GM19035 (cell line): ENCODE results near the gene USP43.
"Not testable (repeated sequence)": the region's sequence is repeated elsewhere in the genome, so short reads cannot be mapped to it uniquely, and the experiment has no call there.

Source experiments
- ATAC-seq: cut with Tn5 transposase; IDR thresholded peaks from one replicate; pipeline ENCODE4 v1.9.1; 2021; ENCODE audit not compliant: unreplicated experiment

Gene USP43, protein sequence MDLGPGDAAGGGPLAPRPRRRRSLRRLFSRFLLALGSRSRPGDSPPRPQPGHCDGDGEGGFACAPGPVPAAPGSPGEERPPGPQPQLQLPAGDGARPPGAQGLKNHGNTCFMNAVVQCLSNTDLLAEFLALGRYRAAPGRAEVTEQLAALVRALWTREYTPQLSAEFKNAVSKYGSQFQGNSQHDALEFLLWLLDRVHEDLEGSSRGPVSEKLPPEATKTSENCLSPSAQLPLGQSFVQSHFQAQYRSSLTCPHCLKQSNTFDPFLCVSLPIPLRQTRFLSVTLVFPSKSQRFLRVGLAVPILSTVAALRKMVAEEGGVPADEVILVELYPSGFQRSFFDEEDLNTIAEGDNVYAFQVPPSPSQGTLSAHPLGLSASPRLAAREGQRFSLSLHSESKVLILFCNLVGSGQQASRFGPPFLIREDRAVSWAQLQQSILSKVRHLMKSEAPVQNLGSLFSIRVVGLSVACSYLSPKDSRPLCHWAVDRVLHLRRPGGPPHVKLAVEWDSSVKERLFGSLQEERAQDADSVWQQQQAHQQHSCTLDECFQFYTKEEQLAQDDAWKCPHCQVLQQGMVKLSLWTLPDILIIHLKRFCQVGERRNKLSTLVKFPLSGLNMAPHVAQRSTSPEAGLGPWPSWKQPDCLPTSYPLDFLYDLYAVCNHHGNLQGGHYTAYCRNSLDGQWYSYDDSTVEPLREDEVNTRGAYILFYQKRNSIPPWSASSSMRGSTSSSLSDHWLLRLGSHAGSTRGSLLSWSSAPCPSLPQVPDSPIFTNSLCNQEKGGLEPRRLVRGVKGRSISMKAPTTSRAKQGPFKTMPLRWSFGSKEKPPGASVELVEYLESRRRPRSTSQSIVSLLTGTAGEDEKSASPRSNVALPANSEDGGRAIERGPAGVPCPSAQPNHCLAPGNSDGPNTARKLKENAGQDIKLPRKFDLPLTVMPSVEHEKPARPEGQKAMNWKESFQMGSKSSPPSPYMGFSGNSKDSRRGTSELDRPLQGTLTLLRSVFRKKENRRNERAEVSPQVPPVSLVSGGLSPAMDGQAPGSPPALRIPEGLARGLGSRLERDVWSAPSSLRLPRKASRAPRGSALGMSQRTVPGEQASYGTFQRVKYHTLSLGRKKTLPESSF

DNA sequence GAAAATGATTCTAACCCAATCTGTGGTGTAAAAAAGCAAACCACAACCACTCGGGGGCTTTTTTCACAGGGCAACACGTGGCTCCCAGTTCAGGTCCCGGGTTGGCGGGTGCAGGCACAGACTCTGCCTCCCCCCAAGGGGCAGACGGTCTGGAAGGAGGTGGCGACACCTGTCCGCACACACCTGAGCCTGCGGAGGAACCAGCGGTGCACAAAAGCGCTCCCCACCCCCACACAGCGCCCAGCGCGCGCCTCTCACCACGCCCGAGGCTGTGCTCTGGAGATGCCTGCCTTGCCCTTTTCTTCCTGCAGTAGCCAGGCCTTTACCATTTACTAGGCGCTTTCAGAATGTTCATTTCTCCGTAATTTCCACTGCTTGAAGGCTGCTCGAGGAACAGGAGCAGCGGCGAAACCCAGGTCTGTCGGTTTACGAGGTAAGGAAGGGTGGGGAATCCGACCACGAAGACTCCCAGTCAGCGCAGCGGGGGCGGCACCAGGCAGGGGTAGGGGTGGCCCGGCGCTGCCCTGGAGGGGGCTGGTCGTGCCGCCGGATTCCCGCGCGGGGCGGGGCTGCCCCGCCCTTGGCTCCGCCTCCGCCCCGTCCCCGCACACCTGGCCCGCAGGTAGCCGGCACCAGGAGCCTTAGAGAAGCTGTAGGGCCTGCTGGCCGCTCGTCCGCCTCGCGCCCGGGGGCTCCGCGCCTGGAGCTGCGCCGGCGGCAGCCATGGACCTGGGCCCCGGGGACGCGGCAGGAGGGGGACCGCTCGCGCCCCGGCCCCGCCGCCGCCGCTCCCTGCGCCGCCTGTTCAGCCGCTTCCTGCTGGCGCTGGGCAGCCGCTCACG is at the start of gene USP43:
Gene USP43 (plus strand): TSS at position 608 of the 842 bp plus-strand sequence. CDS start 116 bp downstream, at position 724.
- no peak for ATAC-seq

DNA sequence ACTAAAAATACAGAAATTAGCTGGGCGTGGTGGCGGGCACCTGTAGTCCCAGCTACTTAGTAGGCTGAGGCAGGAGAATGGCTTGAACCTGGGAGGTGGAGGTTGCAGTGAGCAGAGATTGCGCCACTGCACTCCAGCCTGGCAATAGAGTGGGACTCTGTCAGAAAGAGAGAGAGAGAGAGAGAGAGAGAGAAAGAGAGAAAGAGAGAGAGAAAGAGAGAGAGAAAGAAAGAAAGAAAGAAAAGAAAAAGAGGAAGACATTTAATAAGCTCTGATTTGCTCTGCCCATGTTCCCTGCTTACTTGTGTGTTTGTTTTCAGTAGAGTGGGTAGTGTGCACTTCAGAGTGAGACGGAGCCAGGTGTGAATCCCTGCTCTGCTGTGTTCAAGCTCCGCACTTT is 47.7 kb upstream of the USP43 start:
- not testable (repeated sequence) for ATAC-seq

DNA sequence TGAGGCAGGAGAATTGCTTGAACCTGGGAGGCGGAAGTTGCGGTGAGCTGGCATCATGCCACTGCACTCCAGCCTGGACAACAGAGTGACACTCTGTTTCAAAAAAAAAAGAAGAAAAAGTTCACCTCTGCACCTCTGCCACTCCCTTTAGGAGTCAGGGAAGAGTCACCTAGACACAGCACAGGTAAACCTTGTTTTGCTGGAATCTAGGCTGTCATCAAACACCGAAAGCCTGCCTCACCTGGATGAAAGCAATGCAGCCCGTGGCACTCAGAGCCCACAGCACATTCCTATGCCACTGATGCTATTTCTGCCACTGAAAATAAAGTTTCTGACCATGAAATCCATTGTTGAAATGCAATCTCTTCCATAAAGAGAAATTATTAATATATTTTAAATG is 46.7 kb upstream of the USP43 start:
- ATAC-seq, result no peak

DNA sequence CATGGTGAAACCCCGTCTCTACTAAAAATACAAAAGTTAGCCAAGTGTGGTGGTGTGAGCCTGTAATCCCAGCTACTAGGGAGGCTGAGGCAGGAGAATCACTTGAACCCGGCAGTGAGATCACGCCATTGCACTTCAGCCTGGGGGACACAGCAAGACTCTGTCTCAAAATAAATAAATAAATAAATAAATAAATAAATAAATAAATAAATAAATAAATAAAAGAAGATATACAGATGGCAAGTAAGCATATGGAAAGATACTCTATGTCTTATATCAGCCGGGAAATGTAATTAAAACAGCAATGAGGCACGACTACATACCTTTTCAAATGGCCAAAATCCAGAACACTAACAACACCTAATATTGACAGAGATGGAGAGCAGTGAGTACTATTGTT is 40.7 kb upstream of the USP43 start:
- ATAC-seq, result not testable (repeated sequence)

DNA sequence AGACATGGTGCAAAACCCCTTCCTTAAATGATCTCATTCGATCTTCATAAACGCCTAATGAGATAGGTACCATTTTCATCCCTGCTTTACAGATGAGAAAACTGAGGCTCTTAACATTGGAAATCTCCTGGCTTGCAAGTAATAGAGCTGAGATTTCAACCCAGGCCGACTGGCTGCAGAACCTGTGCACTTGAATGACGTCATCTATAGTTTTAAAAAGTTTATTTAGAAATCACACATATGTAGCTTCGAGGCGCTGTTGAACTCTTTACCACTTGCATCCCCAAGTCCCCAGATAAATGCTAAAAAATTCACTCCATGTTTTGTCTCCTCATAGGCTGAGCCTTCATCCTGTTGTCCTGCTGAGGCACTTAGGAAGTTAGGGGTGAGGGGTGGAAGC is 38.9 kb upstream of the USP43 start:
- ATAC-seq, result no peak

DNA sequence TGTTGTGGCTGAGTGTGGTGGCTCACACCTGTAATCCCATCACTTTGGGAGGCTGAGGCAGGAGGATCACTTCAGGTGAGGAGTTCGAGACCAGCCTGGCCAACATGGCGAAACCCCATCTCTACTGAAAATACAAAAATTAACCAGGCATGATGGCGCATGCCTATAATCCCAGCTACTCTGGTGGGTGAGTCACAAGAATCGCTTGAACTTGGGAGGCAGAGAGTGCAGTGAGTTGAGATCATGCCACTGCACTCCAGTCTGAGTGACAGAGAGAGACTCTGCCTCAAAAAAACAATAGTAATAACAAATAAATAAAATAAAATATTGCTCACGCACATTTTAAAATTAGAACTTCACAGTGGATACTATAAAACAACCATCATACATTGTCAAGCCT is 38.3 kb upstream of the USP43 start:
- ATAC-seq, result not testable (repeated sequence)

DNA sequence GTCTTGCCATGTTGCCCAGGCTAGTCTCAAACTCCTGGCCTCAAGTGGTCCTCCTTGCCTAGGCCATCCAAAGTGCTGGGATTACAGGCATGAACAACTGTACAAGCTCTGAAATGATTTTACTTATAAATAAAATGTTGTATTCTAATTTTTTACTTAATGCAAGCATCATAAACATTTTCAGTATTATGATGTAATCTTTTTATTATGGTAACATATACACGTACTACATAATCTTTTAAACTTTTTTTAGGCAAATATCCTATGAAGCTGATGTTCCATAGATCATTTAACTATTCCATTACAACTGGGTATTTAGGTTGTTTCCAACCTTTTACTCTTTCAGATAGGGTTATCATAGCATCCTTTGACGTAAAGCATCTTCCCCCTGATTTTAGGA is 33.8 kb upstream of the USP43 start:
- ATAC-seq, result no peak

DNA sequence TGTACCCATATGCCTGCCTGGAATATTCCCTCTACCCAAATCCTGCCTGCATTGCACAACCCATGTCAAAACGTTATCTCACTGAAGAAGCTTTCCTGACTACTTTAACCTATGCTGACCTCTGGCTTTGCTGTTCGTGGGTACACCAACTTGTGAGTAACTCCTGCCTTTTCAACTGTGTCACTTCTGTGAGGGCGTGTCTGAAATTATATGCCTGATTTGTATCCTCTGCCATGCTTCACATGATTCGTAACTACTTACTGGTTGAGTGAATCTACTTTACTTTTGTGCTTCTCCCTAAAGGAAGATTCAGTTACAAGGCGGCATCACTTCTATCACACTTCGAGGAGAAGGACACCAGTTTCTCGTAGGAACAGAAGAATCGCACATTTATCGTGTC is 33.3 kb upstream of the USP43 start:
- ATAC-seq, result no peak

DNA sequence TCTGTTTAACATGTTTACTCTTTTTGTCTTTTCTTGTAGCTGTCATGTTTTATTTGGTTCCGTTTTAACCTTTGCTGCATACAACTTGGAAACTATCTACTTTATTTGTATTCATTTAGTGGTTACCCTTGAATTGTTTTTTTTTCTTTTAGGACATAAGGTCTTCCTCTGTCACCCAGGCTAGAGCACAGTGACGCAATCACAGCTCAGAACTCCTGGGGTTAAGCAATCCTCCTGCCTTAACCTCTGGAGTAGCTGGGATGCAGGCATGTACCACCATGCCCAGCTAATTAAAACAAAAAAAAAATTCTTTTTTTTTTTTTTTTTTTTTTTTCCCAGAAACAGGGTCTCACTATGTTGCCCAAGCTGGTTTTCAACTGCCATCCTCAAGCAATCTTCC is 29.8 kb upstream of the USP43 start:
- no peak for ATAC-seq

DNA sequence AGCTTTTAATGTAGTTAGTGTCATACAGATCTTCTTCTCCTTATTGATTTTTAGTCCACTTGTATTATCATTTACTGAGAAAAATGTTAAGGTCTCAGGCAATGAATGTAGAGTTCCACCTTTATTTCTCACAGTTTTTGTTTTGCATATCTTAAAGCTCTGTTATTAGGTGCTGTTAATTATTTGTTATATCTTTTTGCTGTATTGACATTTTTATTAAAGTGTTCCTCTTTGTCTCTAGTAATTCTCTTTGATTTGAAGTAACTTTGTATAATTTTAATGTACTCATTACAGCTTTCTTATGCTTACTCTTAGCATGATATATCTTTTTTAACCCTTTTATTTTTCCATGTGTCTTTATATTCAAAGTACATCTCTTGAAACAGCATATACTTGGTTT is 22.4 kb upstream of the USP43 start:
- no peak for ATAC-seq

DNA sequence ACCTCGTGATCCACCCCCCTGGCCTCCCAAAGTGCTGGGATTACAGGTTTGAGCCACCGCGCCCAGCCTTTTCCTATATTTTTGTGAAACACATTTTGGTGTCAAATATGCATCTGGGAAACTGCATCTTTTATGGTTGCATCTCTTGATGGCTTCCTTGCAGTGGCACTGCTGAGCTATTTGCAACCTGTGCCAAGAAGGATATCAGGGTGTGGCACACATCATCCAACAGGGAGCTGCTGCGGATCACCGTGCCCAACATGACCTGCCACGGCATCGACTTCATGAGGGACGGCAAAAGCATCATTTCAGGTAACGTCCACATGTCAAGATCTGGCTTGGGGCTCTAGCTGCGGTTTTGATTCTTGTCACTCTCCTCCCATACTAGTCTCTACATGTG is 16.8 kb upstream of the USP43 start:
- no peak for ATAC-seq

DNA sequence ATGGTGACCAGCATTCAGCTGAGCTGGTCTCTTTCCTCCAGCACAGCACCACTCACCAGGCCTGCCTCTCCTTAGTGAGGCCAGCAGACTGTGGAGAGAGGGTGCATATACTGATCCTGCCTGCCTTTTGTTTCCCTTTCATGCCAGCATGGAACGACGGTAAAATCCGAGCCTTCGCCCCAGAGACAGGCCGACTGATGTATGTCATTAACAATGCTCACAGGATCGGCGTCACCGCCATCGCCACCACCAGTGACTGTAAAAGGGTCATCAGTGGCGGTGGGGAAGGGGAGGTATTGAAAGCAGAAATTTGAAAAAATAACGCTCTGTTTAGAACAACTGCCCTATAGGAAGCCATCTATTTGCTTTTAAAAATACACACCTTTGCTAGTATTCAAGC is 12.6 kb upstream of the USP43 start:
- no peak for ATAC-seq

DNA sequence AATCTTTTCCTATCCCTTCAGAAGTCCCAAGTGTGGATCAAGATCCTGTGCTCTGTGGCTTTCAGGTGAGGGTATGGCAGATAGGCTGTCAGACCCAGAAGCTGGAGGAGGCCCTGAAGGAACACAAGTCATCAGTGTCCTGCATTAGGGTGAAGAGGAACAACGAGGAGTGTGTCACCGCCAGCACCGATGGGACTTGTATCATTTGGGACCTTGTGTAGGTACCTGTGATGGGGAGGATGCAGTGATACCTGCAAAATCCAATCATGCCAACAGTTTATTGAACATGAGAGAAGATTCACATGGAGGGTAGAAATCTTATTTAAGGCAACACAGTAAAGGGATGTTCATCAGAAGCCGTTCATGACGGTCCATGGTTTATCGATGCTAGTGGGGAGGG is 10.0 kb upstream of the USP43 start:
- no peak for ATAC-seq

DNA sequence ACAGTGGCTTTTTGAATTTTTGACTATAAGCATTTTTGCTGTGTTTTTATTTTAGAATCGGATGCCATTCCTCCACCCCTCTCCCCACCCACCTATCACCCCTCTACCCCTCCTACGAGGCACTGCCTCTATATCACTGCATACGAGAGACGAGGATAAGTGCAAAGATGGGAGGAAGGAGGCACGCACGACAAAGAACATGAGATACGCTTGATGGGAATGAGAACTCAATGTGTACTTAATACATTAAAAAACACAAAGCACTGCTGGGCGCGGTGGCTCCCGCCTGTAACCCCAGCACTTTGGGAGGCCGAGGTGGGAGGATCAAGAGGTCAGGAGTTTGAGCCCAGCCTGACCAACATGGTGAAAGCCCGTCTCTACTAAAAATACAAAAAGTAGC is 8.8 kb upstream of the USP43 start:
- no peak for ATAC-seq

DNA sequence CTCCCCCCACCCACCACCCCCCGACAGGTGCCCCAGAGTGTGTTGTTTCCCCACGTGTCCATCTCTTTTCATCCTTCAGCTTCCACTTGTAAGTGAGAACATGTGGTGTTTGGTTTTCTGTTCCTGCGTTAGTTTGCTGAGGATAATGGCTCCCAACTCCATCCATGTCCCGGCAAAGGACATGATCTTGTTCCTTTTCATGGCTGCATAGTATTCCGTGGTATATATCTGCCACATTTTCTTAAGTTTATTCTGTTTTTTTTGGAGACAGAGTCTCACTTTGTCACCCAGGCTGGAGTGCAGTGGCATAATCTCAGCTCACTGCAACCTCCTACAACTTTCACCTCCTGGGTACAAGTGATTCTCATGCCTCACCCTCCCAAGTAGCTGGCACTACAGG is 4.9 kb upstream of the USP43 start:
- ATAC-seq, result not testable (repeated sequence)

DNA sequence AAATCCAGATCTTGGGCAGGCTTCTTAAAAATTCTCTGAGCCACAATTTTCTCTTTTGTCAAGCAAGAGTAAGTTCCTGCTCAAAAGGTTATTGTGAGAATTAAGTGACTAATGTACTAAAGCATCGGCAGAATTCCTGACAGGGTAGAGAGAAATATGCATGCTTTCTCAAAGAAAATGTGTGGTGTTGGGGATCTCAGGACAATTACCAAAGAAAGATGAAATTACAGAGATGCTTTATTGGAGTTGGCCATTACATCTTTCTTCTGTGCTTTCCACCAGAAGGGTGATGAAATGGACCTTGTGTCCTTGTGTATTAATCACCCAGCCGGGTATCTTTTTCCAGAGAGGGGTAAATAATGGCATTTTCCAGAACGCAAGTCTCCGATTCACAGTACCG is 1.7 kb upstream of the USP43 start:
- no peak for ATAC-seq

DNA sequence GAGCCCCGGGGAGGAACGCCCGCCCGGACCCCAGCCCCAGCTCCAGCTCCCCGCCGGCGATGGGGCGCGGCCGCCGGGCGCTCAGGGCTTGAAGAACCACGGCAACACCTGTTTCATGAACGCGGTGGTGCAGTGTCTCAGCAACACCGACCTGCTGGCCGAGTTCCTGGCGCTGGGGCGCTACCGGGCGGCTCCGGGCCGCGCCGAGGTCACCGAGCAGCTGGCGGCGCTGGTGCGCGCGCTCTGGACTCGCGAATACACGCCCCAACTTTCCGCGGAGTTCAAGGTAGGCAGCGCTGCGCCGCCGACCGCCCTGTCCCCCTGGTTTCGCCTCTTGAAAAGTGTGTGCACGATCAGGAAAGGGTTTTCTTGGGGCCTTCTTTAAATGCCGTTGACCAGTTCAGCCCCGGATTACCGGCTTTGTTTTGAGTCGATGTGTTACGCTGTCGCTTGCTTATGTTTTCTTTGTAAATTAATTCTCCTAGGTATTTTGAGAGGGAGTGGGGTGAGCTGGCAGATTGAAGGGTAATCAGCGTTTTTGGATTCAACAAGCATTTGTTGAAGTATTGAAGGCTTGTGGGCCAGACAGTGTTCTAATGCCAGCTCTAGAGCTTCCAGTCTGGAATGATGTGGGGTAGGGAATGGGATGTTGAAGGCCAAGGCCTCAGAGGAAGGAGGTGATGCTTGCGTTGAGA is 681 bp downstream of the USP43 start:
- ATAC-seq, result no peak

DNA sequence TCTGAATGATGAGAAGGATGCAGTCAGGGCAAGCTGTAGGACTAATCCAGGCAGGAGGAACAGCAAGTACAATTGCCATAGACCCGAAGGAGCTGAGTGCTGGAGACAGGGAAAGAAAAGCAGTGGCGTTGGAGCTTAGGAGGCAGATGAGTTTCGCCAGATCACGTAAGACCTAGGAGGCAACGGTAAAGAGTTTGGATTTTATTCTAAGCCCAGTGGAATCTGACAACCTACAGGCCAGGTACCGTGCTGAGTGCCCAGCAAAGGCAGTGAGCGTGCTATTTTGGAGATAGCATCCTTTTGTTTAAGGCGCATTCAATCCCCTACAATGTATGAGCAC is 1.2 kb downstream of the USP43 start:
- no peak for ATAC-seq

DNA sequence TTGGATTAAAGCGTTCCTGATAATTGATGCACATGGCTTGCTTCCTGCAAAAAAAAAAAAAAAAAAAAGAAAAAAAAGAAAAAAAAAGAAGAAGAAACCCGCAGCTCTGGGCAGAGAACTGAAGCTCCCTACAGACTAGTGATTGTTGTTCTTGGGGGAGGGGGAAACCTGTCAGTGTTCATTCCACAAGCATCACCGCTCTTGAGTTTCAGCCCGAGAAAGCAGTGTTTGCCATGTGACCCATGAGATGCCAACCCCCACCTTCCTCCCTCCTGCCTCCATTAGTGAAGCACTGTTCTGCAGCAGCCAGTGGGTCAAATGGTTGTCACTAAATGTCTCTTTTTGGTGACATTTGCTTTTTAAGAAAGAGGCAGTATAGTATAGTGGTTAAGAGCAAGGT is 1.7 kb downstream of the USP43 start:
- no peak for ATAC-seq

DNA sequence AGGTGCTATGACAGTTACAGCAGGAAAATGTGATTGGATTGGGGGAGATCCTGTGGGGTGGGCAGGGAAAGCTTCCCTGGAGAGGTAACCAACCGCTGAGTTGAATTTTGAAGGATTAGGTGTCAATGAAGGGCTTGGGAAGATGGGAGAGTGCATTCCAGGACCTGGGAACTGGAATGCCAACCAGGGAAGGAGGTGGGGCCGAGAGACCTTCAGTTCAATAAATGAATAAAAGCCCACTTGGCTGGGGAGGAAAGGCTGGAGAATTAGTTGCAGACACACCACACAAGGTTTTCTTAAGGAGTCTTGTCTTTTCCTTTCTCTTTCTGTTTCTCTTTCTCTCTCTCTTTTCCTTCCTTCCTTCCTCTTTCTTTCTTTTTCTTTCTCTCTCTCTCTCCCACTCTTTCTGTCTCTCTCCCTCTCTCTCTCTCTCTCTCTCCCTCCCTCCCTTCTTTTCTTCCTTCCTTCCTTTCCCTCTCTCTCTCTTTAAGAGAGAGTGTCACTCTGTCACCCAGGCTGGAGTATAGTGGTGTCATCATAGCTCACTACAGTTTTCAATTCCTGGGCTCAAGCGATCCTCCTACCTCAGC is 3.3 kb downstream of the USP43 start:
- no peak for ATAC-seq
